HepG2 (cell line): ENCODE results near the gene IFNLR1. TPM values are rescaled to one million over a fixed set of nuclear protein-coding genes. Genes with fewer than 3 reads are reported as not detected.

Experiments used
- AGO1 ChIP-seq: fragments of 200-400 bp; formaldehyde crosslinking; IDR thresholded peaks from 2 replicates; pipeline ENCODE4 v1.6.1; 2017; ENCODE audit warnings: mild to moderate bottlenecking, low read depth, low read length, moderate library complexity; ENCODE audit not compliant: poor library complexity, severe bottlenecking
- DBP ChIP-seq: sonication (generic); formaldehyde crosslinking; IDR thresholded peaks from 2 replicates; pipeline ENCODE4 v1.4.0; 2020; ENCODE audit warnings: missing genetic modification reagents; ENCODE audit errors: not compliant biosample characterization
- ERF ChIP-seq: IDR thresholded peaks from 2 replicates; pipeline ENCODE4 v1.6.1; 2018; ENCODE audit warnings: missing biosample characterization, missing genetic modification reagents
- HNF4A ChIP-seq: sonication (generic); formaldehyde crosslinking; IDR thresholded peaks from 2 replicates; pipeline ENCODE4 v1.4.0; 2020; ENCODE audit warnings: missing genetic modification reagents
- MEF2D ChIP-seq: sonication (generic); formaldehyde crosslinking; IDR thresholded peaks from 2 replicates; pipeline ENCODE4 v1.5.1; 2020; ENCODE audit warnings: mild to moderate bottlenecking, missing genetic modification reagents
- PAXIP1 ChIP-seq: sonication (generic); formaldehyde crosslinking; conservative IDR thresholded peaks from 2 replicates; pipeline ENCODE4 v1.4.0; 2020; ENCODE audit warnings: mild to moderate bottlenecking, missing genetic modification reagents, moderate library complexity
- ZBTB21 ChIP-seq: sonication (generic); formaldehyde crosslinking; IDR thresholded peaks from 2 replicates; pipeline ENCODE4 v1.4.0; 2020; ENCODE audit warnings: missing genetic modification reagents
- ZMAT5 ChIP-seq: sonication (generic); formaldehyde crosslinking; IDR thresholded peaks from 2 replicates; pipeline ENCODE4 v1.5.0; 2020; ENCODE audit warnings: mild to moderate bottlenecking, low read depth, missing genetic modification reagents, borderline replicate concordance
- ZMYM4 ChIP-seq: sonication (generic); formaldehyde crosslinking; IDR thresholded peaks from 2 replicates; pipeline ENCODE4 v1.8.1; 2023; ENCODE audit warnings: mild to moderate bottlenecking, missing genetic modification reagents
- ZNF546 ChIP-seq: sonication (generic); formaldehyde crosslinking; conservative IDR thresholded peaks from 2 replicates; pipeline ENCODE4 v1.8.1; 2023; ENCODE audit warnings: mild to moderate bottlenecking, missing genetic modification reagents
- ZNF772 ChIP-seq: sonication (generic); formaldehyde crosslinking; IDR thresholded peaks from 2 replicates; pipeline ENCODE4 v1.5.0; 2020; ENCODE audit warnings: mild to moderate bottlenecking, missing genetic modification reagents
- ZNF776 ChIP-seq: sonication (generic); formaldehyde crosslinking; IDR thresholded peaks from 2 replicates; pipeline ENCODE4 v1.4.0; 2020; ENCODE audit warnings: mild to moderate bottlenecking, missing genetic modification reagents
- ZNF782 ChIP-seq: sonication (generic); formaldehyde crosslinking; IDR thresholded peaks from 2 replicates; pipeline ENCODE4 v1.4.0; 2020; ENCODE audit warnings: missing genetic modification reagents, mild to moderate bottlenecking, borderline replicate concordance
- polyA plus RNA-seq, 8 experiments: library from polyadenylated mRNA; depleted of rRNA in 3 of 8; stranded (reverse) in 7 of 8; unstranded in 1 of 8; fragments of >200 nt; fragmentation: Illumina TruSeq in 4 of 8; extraction: Trizol in 4 of 8; gene quantifications; 2 replicates each; pipeline versions ENCODE4 v1.2.1 to v1.2.3, GENCODE V29; 2011 to 2016; ENCODE audit warnings: low read depth in 4 of 8, missing spikeins in 1 of 8, mixed read lengths in 1 of 8; ENCODE audit not compliant: insufficient read depth in 1 of 8
- total RNA-seq, 5 experiments: library from RNA; depleted of rRNA; stranded (reverse); fragments of >200 nt; fragmentation: Illumina TruSeq; extraction: Trizol; gene quantifications; 2 replicates each; pipeline ENCODE4 v1.2.3, GENCODE V29; 2016; ENCODE audit warnings: low read depth in 1 of 5
- TF ChIP-seq, protein P1 (sequence below): sonication (generic); formaldehyde crosslinking; IDR thresholded peaks from 2 replicates; pipeline ENCODE4 v1.4.0; 2020; ENCODE audit warnings: missing genetic modification reagents
- TF ChIP-seq, protein P2 (sequence below): sonication (generic); formaldehyde crosslinking; IDR thresholded peaks from 2 replicates; pipeline ENCODE4 v1.5.1; 2020; ENCODE audit warnings: mild to moderate bottlenecking, missing genetic modification reagents
- TF ChIP-seq, protein P3 (sequence below): sonication (generic); formaldehyde crosslinking; IDR thresholded peaks from 2 replicates; pipeline ENCODE4 v1.4.0; 2020; ENCODE audit warnings: mild to moderate bottlenecking, missing genetic modification reagents

Gene IFNLR1
- total and polyA plus RNA-seq, 2 of the 13 experiments (the other 11 are each of a cell fraction or from before 2014, with no cell fraction given): 3.8 to 8.5 TPM

DNA sequence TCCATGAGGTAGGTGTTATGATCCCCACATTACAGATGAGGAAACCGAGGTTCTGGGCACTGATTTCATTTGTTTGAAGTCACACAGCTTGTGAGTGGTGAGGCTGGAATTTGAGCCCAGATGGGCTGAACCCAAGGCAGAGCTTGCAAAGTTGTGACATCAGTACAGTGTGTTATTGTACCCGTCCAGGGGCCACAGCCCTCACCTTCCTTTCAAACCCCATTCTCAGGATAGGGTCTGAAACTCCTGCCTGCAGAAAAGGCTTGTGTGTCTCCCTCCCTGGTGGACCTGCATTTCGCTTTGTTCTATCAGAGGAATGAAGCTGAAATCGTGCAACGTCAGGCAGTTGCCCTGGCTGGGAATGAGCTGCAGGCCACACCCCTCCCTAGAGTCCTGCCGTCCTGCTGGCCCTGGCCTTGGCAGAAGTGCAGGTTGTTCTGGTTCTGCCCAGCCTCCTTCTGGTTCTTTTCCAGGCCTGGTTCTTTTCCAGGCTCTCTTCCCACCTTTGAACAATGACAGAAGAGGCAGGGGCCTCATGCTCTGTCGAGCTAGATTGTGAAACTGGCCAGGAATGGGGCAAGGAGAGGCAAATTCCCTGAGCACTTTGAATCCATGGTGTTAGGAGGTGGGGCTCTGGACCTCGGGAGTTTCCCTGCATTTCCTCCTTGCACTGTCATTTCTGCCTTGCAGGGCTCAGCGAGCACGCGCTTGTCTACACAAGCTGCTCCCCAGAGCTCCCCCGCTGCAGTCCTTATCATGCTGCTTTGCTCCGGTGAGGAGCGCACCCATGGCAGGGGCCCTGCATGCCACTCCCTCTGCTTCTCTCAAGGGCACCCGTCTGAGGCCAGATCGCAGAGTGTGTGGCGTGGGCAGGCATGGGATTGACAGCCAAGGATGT lies 67.0 kb downstream of the IFNLR1 start (continued):
- TF ChIP-seq ZMAT5 (CRISPR knock-in tag) (no peak), ZNF772 (peak; percentile 45; the same call in 1 of the 2 replicates), ZNF546 (CRISPR knock-in tag) (no peak), PAXIP1 (CRISPR knock-in tag) (peak; percentile 81), HNF4A (peak; percentile 80), ZBTB21 (CRISPR knock-in tag) (peak; percentile 68), ZMYM4 (CRISPR knock-in tag) (peak; percentile 43; the same call in 1 of the 2 replicates), DBP (CRISPR knock-in tag) (no peak), ZNF782 (CRISPR knock-in tag) (peak; percentile 58; the same call in 1 of the 2 replicates), ERF (CRISPR knock-in tag) (peak; percentile 24; the same call in 1 of the 2 replicates), MEF2D (CRISPR knock-in tag) (peak; percentile 61), ZNF776 (CRISPR knock-in tag) (no peak), AGO1 (no peak)
- TF ChIP-seq, protein P1, sequence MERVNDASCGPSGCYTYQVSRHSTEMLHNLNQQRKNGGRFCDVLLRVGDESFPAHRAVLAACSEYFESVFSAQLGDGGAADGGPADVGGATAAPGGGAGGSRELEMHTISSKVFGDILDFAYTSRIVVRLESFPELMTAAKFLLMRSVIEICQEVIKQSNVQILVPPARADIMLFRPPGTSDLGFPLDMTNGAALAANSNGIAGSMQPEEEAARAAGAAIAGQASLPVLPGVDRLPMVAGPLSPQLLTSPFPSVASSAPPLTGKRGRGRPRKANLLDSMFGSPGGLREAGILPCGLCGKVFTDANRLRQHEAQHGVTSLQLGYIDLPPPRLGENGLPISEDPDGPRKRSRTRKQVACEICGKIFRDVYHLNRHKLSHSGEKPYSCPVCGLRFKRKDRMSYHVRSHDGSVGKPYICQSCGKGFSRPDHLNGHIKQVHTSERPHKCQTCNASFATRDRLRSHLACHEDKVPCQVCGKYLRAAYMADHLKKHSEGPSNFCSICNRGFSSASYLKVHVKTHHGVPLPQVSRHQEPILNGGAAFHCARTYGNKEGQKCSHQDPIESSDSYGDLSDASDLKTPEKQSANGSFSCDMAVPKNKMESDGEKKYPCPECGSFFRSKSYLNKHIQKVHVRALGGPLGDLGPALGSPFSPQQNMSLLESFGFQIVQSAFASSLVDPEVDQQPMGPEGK (CRISPR knock-in tag): 0 out of 2 replicates have a peak, but pooled peaks have one; percentile 26
- TF ChIP-seq, protein P2, sequence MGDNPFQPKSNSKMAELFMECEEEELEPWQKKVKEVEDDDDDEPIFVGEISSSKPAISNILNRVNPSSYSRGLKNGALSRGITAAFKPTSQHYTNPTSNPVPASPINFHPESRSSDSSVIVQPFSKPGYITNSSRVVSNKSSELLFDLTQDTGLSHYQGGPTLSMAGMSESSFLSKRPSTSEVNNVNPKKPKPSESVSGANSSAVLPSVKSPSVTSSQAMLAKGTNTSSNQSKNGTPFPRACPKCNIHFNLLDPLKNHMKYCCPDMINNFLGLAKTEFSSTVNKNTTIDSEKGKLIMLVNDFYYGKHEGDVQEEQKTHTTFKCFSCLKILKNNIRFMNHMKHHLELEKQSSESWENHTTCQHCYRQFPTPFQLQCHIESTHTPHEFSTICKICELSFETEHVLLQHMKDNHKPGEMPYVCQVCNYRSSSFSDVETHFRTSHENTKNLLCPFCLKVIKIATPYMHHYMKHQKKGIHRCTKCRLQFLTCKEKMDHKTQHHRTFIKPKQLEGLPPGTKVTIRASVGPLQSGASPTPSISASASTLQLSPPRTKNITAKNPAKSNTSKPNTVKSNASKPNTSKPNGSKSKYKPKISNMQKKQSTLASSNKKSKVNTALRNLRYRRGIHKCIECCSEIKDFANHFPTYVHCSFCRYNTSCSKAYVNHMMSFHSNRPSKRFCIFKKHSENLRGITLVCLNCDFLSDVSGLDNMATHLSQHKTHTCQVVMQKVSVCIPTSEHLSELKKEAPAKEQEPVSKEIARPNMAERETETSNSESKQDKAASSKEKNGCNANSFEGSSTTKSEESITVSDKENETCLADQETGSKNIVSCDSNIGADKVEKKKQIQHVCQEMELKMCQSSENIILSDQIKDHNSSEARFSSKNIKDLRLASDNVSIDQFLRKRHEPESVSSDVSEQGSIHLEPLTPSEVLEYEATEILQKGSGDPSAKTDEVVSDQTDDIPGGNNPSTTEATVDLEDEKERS (CRISPR knock-in tag): peak; percentile 90
- TF ChIP-seq, protein P3, sequence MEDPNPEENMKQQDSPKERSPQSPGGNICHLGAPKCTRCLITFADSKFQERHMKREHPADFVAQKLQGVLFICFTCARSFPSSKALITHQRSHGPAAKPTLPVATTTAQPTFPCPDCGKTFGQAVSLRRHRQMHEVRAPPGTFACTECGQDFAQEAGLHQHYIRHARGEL (CRISPR knock-in tag): no peak
